ENCODE results near the gene RAB3GAP2. TPM values are rescaled to one million over a fixed set of nuclear protein-coding genes. Genes with fewer than 3 reads are reported as not detected.
"Not testable (repeated sequence)": the region's sequence is repeated elsewhere in the genome, so short reads cannot be mapped to it uniquely, and the experiment has no call there.

RAB3GAP2 gene
- total and polyA plus RNA-seq, 8 donors: 34.9 to 43.8 (median 36.2) TPM

- no peak for TF ChIP-seq CTCF (IDR thresholded peaks at IDR 0.05)
- no peak overlapping the region for H3K4me3 ChIP-seq
- intact Hi-C loops (cut with DNase I): no loop called here
- H3K36me3 ChIP-seq: peaks cover 0 to 7% of the 10 kb centered on the region in 2 donors
- H3K4me1 ChIP-seq: peaks cover 0 to 5% of the 10 kb centered on the region in 2 donors
- H3K27me3 ChIP-seq: no peaks in the 10 kb centered on the region
- H3K9me3 ChIP-seq: no peaks in the 10 kb centered on the region
- H3K27ac ChIP-seq: no peak overlapping the region
- ATAC-seq (no peak), DNase-seq (no peak)
Measured at GRCh38 chr1:220222939-220223338, 49.3 kb downstream of the RAB3GAP2 start.

- H3K27me3 ChIP-seq: no peaks in the 10 kb centered on the region
- peaks cover 0 to 7% of the 10 kb centered on the region in 2 donors for H3K36me3 ChIP-seq
- intact Hi-C loops (cut with DNase I): no loop called here
- no peak for ATAC-seq
- no peak for TF ChIP-seq CTCF (IDR thresholded peaks at IDR 0.05)
- no peaks in the 10 kb centered on the region for H3K9me3 ChIP-seq
- no peak overlapping the region for H3K27ac ChIP-seq
- no peak overlapping the region for H3K4me3 ChIP-seq
- no peak for DNase-seq
- H3K4me1 ChIP-seq: peaks cover 0 to 5% of the 10 kb centered on the region in 2 donors
Measured at GRCh38 chr1:220221670-220222069, 50.6 kb downstream of the RAB3GAP2 start.

GRCh38 chr1:220221269-220221668, 51.0 kb downstream of the RAB3GAP2 start:
- Histone ChIP-seq H3K4me1 (peaks cover 0 to 6% of the 10 kb centered on the region in 2 donors), H3K27ac (no peak overlapping the region), H3K27me3 (no peaks in the 10 kb centered on the region), H3K9me3 (no peaks in the 10 kb centered on the region), H3K4me3 (no peak overlapping the region), H3K36me3 (peaks cover 0 to 7% of the 10 kb centered on the region in 2 donors)
- TF ChIP-seq CTCF (IDR thresholded peaks at IDR 0.05): no peak
- intact Hi-C loops (cut with DNase I): no loop called here
- ATAC-seq (no peak), DNase-seq (no peak)

GRCh38 chr1:220220699-220221040, 51.6 kb downstream of the RAB3GAP2 start:
- DNase-seq; intact Hi-C loops (cut with DNase I); H3K27me3 ChIP-seq; H3K4me3 ChIP-seq; H3K36me3 ChIP-seq; H3K9me3 ChIP-seq; ATAC-seq; H3K27ac ChIP-seq: not testable (repeated sequence)
- H3K4me1 ChIP-seq: peaks cover 0 to 12% of the 10 kb centered on the region in 2 donors

GRCh38 chr1:220219865-220220698, 52.2 kb downstream of the RAB3GAP2 start:
- Histone ChIP-seq H3K27me3 (no peaks in the 10 kb centered on the region), H3K27ac (no peak overlapping the region), H3K9me3 (no peaks in the 10 kb centered on the region), H3K4me1 (peaks cover 0 to 18% of the 10 kb centered on the region in 2 donors), H3K36me3 (peaks cover 0 to 7% of the 10 kb centered on the region in 2 donors), H3K4me3 (no peak overlapping the region)
- TF ChIP-seq CTCF (IDR thresholded peaks at IDR 0.05): no peak
- ATAC-seq (no peak), DNase-seq (no peak)
- intact Hi-C loops (cut with DNase I): no loop called here

GRCh38 chr1:220219136-220219442, 53.2 kb downstream of the RAB3GAP2 start:
- H3K27ac ChIP-seq: no peak overlapping the region
- H3K9me3 ChIP-seq: no peaks in the 10 kb centered on the region
- H3K4me1 ChIP-seq: peaks cover 0 to 23% of the 10 kb centered on the region in 2 donors
- ATAC-seq: no peak
- no peak overlapping the region for H3K4me3 ChIP-seq
- peaks cover 0 to 7% of the 10 kb centered on the region in 2 donors for H3K36me3 ChIP-seq
- TF ChIP-seq CTCF (IDR thresholded peaks at IDR 0.05): no peak
- no peaks in the 10 kb centered on the region for H3K27me3 ChIP-seq
- DNase-seq: no peak
- intact Hi-C loops (cut with DNase I): no loop called here
